Activated CD4-positive, alpha-beta T cell treated with anti-CD3 and anti-CD28 coated beads, Interleukin-2, amount 10 ng/mL, durations not matched to agents 7 days and 5 days (primary cell): Measurements from ENCODE around the gene CYTH1. TPM values are rescaled to one million over a fixed set of nuclear protein-coding genes. Genes with fewer than 3 reads are reported as not detected.

Source experiments
- CTCF ChIA-PET: fragments of 350-600 bp; sonication (Branson Sonifier 250); formaldehyde crosslinking; loops from one replicate; lab custom pipeline; 2021; ENCODE audit warnings: antibody characterized with exemption; lab: Charles Lee
- POLR2A ChIA-PET: fragments of 350-600 bp; sonication (Branson Sonifier 250); formaldehyde crosslinking; loops from one replicate; lab custom pipeline; 2021; ENCODE audit warnings: antibody characterized with exemption; lab: Charles Lee
- DNase-seq: peaks from one replicate; pipeline ENCODE4 v3.0.0-alpha.2; 2020
- H3K27ac Mint-ChIP-seq: one replicate; pipeline ENCODE4 v1.8.0; 2021; ENCODE audit warnings: mild to moderate bottlenecking, moderate library complexity, mixed read lengths
- H3K27me3 Mint-ChIP-seq: one replicate; pipeline ENCODE4 v1.8.0; 2021; ENCODE audit warnings: mixed read lengths
- H3K36me3 Mint-ChIP-seq: one replicate; pipeline ENCODE4 v1.8.0; 2021; ENCODE audit warnings: low read depth, mixed read lengths
- H3K4me1 Mint-ChIP-seq: one replicate; pipeline ENCODE4 v1.8.0; 2021; ENCODE audit warnings: mixed read lengths
- H3K4me3 Mint-ChIP-seq: one replicate; pipeline ENCODE4 v1.8.0; 2021; ENCODE audit warnings: mild to moderate bottlenecking, moderate library complexity, mixed read lengths
- H3K9me3 Mint-ChIP-seq: one replicate; pipeline ENCODE4 v1.8.0; 2021; ENCODE audit warnings: mixed read lengths
- total RNA-seq, 2 experiments: library from RNA; stranded (reverse); gene quantifications; one replicate each; pipeline ENCODE4 v1.2.3, GENCODE V29; 2021

Gene CYTH1
- total RNA-seq, 2 experiments from 2014 or later: 244 to 251 TPM

DNA sequence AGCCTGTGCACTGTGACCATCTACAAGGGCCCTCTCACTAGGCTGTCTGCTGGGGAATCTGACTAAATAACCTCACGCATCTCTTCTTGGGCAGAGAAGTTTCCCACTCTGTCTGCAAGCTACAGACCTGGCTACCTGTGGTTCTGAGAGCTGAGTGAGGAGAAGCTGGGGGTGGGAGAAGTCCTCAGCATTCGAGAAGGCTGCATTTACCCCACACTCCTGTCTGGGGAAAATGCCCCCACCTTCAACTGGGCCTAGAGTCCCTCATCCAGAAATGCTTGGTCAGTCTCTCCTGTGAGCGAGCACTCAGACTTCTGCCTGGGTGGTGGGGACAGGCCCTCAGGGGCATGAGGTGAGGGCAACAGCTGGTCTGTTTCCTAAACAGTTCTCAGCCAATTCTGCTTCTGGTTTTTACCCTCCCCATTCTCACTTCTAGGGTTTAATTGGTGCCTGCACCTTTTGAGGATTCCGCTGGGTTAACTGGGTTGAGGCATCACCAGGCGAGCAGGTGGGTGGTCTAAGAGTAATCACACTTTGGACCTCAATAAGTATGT, 98.6 kb downstream of the CYTH1 start:
- Mint-ChIP-seq H3K9me3 (no peaks in the 10 kb centered on the region), H3K4me1 (no peaks in the 10 kb centered on the region), H3K27ac (no peak overlapping the region), H3K4me3 (no peak overlapping the region), H3K36me3 (peaks cover 62% of the 10 kb centered on the region), H3K27me3 (no peaks in the 10 kb centered on the region)
- DNase-seq: no peak
- CTCF ChIA-PET: no interaction called here
- POLR2A ChIA-PET: no interaction called here

DNA sequence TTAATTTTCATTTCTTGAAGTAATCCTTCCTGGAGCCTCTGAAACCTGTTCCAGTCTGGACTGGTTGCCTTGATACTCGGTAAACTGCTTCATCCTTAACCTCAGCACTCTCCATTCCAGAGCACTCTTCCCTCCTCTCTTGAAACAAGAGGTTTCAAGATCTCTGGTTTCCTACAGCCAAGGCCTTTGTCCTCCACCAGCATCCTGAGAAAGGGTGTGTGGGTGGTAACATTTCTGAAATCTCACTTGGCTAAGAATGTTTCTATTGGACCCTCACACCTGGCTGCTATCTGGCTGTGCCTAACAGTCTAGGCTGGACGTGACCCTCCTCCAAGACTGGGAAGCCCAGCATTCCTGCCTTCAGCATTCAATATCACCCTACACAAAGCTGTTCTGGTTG, 99.7 kb downstream of the CYTH1 start:
- ChIA-PET POLR2A (no interaction called here), CTCF (no interaction called here)
- DNase-seq: no peak
- Mint-ChIP-seq H3K27me3 (no peaks in the 10 kb centered on the region), H3K4me3 (no peak overlapping the region), H3K9me3 (no peaks in the 10 kb centered on the region), H3K36me3 (peaks cover 57% of the 10 kb centered on the region), H3K27ac (no peak overlapping the region), H3K4me1 (no peaks in the 10 kb centered on the region)

GRCh38 chr17:78680436-78680835, 101.6 kb downstream of the CYTH1 start:
- Mint-ChIP-seq H3K9me3 (no peaks in the 10 kb centered on the region), H3K27ac (no peak overlapping the region), H3K27me3 (no peaks in the 10 kb centered on the region), H3K4me1 (no peaks in the 10 kb centered on the region), H3K36me3 (peaks cover 61% of the 10 kb centered on the region), H3K4me3 (no peak overlapping the region)
- CTCF ChIA-PET: interaction anchor here (1.2 to 1.5 kb wide), 2 partner anchors 9 to 27 kb away, joined by 3 read pairs; no protein-coding TSS in a partner anchor
- POLR2A ChIA-PET: no interaction called here
- DNase-seq: no peak

- Mint-ChIP-seq H3K4me1 (no peaks in the 10 kb centered on the region), H3K27ac (no peak overlapping the region), H3K4me3 (no peak overlapping the region), H3K9me3 (no peaks in the 10 kb centered on the region), H3K27me3 (no peaks in the 10 kb centered on the region), H3K36me3 (peaks cover 68% of the 10 kb centered on the region)
- ChIA-PET CTCF (interaction anchor here (1.2 to 1.6 kb wide), 3 partner anchors 9 to 27 kb away, joined by 3 read pairs; no protein-coding TSS in a partner anchor), POLR2A (no interaction called here)
- no peak for DNase-seq
Measured at GRCh38 chr17:78679495-78680395, 102.3 kb downstream of the CYTH1 start.

- Mint-ChIP-seq H3K9me3 (no peaks in the 10 kb centered on the region), H3K27me3 (no peaks in the 10 kb centered on the region), H3K4me1 (no peaks in the 10 kb centered on the region), H3K4me3 (no peak overlapping the region), H3K27ac (no peak overlapping the region), H3K36me3 (peaks cover 64% of the 10 kb centered on the region)
- ChIA-PET POLR2A (no interaction called here), CTCF (interaction anchor here (1.6 kb wide), 1 partner anchor 9 kb away, joined by 3 read pairs; no protein-coding TSS in a partner anchor)
- DNase-seq: no peak
Measured at GRCh38 chr17:78678711-78679110, 103.4 kb downstream of the CYTH1 start.

- CTCF ChIA-PET: interaction anchor here (1.6 kb wide), 1 partner anchor 9 kb away, joined by 3 read pairs; no protein-coding TSS in a partner anchor
- DNase-seq: no peak
- Mint-ChIP-seq H3K27ac (no peak overlapping the region), H3K27me3 (no peaks in the 10 kb centered on the region), H3K36me3 (peaks cover 68% of the 10 kb centered on the region), H3K4me1 (no peaks in the 10 kb centered on the region), H3K9me3 (no peaks in the 10 kb centered on the region), H3K4me3 (no peak overlapping the region)
- POLR2A ChIA-PET: no interaction called here
Measured at GRCh38 chr17:78678222-78678557, 103.9 kb downstream of the CYTH1 start.

GRCh38 chr17:78677303-78678221, 104.5 kb downstream of the CYTH1 start:
- Mint-ChIP-seq H3K27me3 (no peaks in the 10 kb centered on the region), H3K4me1 (no peaks in the 10 kb centered on the region), H3K27ac (no peak overlapping the region), H3K4me3 (no peak overlapping the region), H3K9me3 (no peaks in the 10 kb centered on the region), H3K36me3 (peaks cover 68% of the 10 kb centered on the region)
- POLR2A ChIA-PET: no interaction called here
- CTCF ChIA-PET: interaction anchor here (1.6 kb wide), 1 partner anchor 8 kb away, joined by 3 read pairs; no protein-coding TSS in a partner anchor
- no peak for DNase-seq

DNA sequence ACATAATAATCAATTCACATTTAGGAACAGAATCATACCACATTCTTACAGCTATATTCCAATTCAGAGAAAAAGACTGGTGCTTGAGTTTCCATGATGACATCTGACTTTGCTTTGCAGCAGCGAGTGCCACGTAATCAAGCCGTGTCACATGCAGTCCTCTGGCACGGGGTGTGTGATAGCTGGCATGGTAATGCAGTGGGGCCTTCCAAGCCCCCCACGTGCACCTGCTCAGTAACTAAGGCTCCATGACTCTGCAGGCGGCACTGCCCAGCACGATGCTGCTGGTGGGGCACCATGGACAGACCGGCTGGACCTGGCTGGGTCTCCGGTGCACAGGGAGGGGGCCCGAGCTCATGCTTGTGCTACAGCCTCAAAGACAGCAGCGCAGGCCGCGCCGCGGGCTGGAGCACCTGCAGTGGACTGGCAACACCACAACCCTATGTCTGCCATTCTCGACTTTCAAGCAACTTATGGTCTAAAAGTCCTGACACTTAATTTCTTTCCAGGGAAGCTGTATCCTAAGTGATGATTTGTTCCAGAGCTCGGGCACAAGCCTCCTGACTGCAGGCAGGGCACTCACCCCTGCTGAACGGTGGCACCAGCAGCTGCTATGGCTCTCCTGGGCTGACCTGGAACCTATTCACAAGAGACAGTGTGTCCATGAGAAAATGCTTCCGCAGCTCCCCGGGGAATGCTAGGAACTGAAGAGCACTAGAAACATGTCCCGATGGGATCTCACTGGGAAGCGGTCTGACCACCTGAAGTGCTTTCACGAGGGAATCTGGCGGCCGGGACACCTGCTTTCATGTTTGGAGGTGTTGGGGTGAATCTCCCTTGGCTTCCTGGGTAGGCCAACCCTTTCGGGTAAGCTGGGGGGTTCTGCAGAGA, 105.4 kb downstream of the CYTH1 start:
- POLR2A ChIA-PET: no interaction called here
- CTCF ChIA-PET: no interaction called here
- Mint-ChIP-seq H3K4me1 (no peaks in the 10 kb centered on the region), H3K9me3 (no peaks in the 10 kb centered on the region), H3K36me3 (peaks cover 67% of the 10 kb centered on the region), H3K27me3 (no peaks in the 10 kb centered on the region), H3K4me3 (no peak overlapping the region), H3K27ac (no peak overlapping the region)
- DNase-seq: no peak

DNA sequence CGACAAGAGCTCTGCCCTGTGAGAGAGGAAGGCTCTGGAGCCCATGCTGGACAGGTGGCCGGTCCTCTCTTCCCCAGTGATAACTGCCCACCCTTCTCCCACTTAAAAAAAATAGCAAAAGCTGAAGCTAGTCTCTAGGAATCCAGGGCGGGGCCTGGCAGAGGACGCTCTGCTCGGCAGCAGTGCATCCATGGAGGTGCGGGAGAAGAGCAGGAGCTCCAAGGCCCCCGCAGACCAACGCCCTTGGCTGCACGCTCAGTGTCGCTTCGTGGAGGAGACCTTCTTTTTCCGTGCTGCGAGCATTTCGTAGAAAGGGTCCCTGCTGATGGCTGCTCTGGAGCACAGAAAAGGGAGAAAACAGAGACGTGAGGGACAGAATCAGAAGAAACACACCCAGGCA, 106.2 kb downstream of the CYTH1 start:
- H3K27me3 Mint-ChIP-seq: no peaks in the 10 kb centered on the region
- H3K9me3 Mint-ChIP-seq: no peaks in the 10 kb centered on the region
- H3K36me3 Mint-ChIP-seq: peaks cover 62% of the 10 kb centered on the region
- ChIA-PET CTCF (no interaction called here), POLR2A (no interaction called here)
- DNase-seq: no peak
- H3K4me1 Mint-ChIP-seq: no peaks in the 10 kb centered on the region
- no peak overlapping the region for H3K27ac Mint-ChIP-seq
- no peak overlapping the region for H3K4me3 Mint-ChIP-seq

DNA sequence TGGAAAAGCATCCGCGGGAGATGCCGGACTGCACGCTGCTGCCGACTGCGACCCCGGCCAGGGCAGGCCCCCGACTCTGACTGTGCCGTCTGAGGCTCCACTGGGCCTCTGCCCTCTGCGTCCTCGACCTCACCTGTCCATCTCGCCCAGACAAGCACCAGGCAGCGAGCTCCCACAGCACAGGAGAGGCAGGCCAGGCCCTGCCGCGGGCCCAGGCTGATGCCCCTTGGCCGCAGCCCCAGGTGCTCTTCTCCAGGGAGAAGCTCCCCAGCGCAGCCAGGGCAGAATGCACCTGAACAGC, 106.8 kb downstream of the CYTH1 start:
- Mint-ChIP-seq H3K36me3 (peaks cover 62% of the 10 kb centered on the region), H3K9me3 (no peaks in the 10 kb centered on the region), H3K27ac (no peak overlapping the region), H3K4me1 (no peaks in the 10 kb centered on the region), H3K4me3 (no peak overlapping the region), H3K27me3 (no peaks in the 10 kb centered on the region)
- ChIA-PET CTCF (interaction anchor here (0.9 kb wide), 1 partner anchor 8 kb away, joined by 3 read pairs; no protein-coding TSS in a partner anchor), POLR2A (no interaction called here)
- no peak for DNase-seq

- CTCF ChIA-PET: interaction anchor here (0.9 kb wide), 1 partner anchor 8 kb away, joined by 3 read pairs; no protein-coding TSS in a partner anchor
Measured at GRCh38 chr17:78674595-78675315, 107.3 kb downstream of the CYTH1 start.

More at GRCh38 chr17:78674595-78675315, 107.3 kb downstream of the CYTH1 start:
- POLR2A ChIA-PET: no interaction called here
- H3K9me3 Mint-ChIP-seq: no peaks in the 10 kb centered on the region
- H3K36me3 Mint-ChIP-seq: peaks cover 58% of the 10 kb centered on the region
- H3K4me1 Mint-ChIP-seq: no peaks in the 10 kb centered on the region
- no peaks in the 10 kb centered on the region for H3K27me3 Mint-ChIP-seq
- H3K4me3 Mint-ChIP-seq: no peak overlapping the region
- no peak overlapping the region for H3K27ac Mint-ChIP-seq
- DNase-seq: no peak
